AG09319 (cell line): Measurements from ENCODE around the gene PAPSS2.
"Not testable (repeated sequence)": the region's sequence is repeated elsewhere in the genome, so short reads cannot be mapped to it uniquely, and the experiment has no call there.

Experiments used
- DNase-seq: peaks from one replicate; pipeline ENCODE4 v3.0.0-alpha.2; 2010; ENCODE audit warnings: low read depth; ENCODE audit errors: extremely low read depth
- CTCF ChIP-seq: IDR thresholded peaks from 2 replicates; pipeline ENCODE4 v1.5.1; 2011; ENCODE audit warnings: low read depth, mild to moderate bottlenecking, inconsistent platforms, low read length, moderate library complexity

Gene PAPSS2

GRCh38 chr10:87659571-87660483 lies at the start of gene PAPSS2:
TSS of gene PAPSS2 (plus strand) at chr10:87659878. CDS start at chr10:87659982, 104 bp downstream.
- peak; percentile 30 for DNase-seq
- peak; percentile 5 for TF ChIP-seq CTCF

- not testable (repeated sequence) for DNase-seq
Measured at GRCh38 chr10:87611341-87611740, 48.3 kb upstream of the PAPSS2 start.

- no peak for DNase-seq
Measured at GRCh38 chr10:87612115-87612514, 47.6 kb upstream of the PAPSS2 start.

GRCh38 chr10:87613751-87614150 lies 45.9 kb upstream of the PAPSS2 start:
- DNase-seq: no peak
- no peak for TF ChIP-seq CTCF

More at GRCh38 chr10:87612115-87612514, 47.6 kb upstream of the PAPSS2 start:
- no peak for TF ChIP-seq CTCF

GRCh38 chr10:87615856-87616255 lies 43.8 kb upstream of the PAPSS2 start:
- no peak for TF ChIP-seq CTCF
- no peak for DNase-seq

DNA sequence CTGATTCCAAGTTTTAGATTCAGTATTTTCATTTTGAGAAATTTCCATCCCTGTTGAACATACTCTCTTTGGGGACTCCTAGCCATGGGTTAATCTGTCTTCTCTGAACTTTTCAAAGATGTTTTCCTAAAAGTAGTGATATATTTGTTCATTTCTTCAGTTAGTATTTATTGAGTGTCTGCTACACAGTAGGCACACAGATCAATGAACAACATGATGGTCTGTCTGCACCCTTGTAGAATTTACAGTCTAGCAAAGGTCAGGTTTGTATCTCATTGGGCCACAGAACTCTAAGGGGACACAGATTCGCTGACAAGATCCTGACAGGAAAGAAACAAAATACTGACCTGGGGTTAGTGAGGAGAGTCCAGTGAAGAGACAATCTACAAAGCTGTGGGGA lies 42.2 kb upstream of the PAPSS2 start:
- no peak for TF ChIP-seq CTCF
- no peak for DNase-seq

- no peak for TF ChIP-seq CTCF
- DNase-seq: no peak
Measured at GRCh38 chr10:87618566-87619423, 40.9 kb upstream of the PAPSS2 start.
